CD14-positive monocyte (primary cell): ENCODE measurements around the gene GLI3. TPM values are rescaled to one million over a fixed set of nuclear protein-coding genes. Genes with fewer than 3 reads are reported as not detected.

Experiments
- DNase-seq, 3 donors: peaks; one replicate each; pipeline ENCODE4 v3.0.0-alpha.2; 2011 to 2022
- H2AFZ ChIP-seq: 2 replicates; pipeline ENCODE4 v1.6.0; 2012; ENCODE audit warnings: mild to moderate bottlenecking, low read depth, low read length, inconsistent platforms; ENCODE audit not compliant: insufficient read depth, poor library complexity, severe bottlenecking
- H3K27ac ChIP-seq, 2 donors: 1 replicate in 1 of 2; 2 replicates in 1 of 2; pipeline ENCODE4 v1.5.1; 2012 to 2013; ENCODE audit warnings: low read length in 2 of 2, control low read depth in 1 of 2, inconsistent platforms in 1 of 2, low read depth in 1 of 2, mild to moderate bottlenecking in 1 of 2
- H3K27me3 ChIP-seq, 2 donors: one replicate each; pipeline versions ENCODE4 v1.6.0 to v1.6.1; 2011 to 2013; ENCODE audit warnings: low read length in 2 of 2; ENCODE audit not compliant: control insufficient read depth in 2 of 2, insufficient read depth in 2 of 2
- H3K36me3 ChIP-seq, 2 donors: replicated peaks in 1 of 2; 1 replicate in 1 of 2; 2 replicates in 1 of 2; pipeline versions ENCODE4 v1.5.1 to v1.6.1; 2012 to 2013; ENCODE audit warnings: low read length in 2 of 2, control low read depth in 1 of 2, inconsistent platforms in 1 of 2, mild to moderate bottlenecking in 1 of 2; ENCODE audit not compliant: insufficient read depth in 2 of 2, control insufficient read depth in 1 of 2
- H3K4me1 ChIP-seq, 2 donors: 1 replicate in 1 of 2; 2 replicates in 1 of 2; pipeline versions ENCODE4 v1.5.1 to v1.6.1; 2012 to 2013; ENCODE audit warnings: low read length in 2 of 2, control low read depth in 1 of 2, inconsistent platforms in 1 of 2, mild to moderate bottlenecking in 1 of 2, moderate library complexity in 1 of 2; ENCODE audit not compliant: insufficient read depth in 2 of 2, control insufficient read depth in 1 of 2
- H3K4me2 ChIP-seq: replicated peaks from 2 replicates; pipeline ENCODE3; 2012; ENCODE audit warnings: low read length, moderate library complexity, mild to moderate bottlenecking; ENCODE audit not compliant: poor library complexity, severe bottlenecking; ENCODE audit errors: extremely low read depth
- H3K4me3 ChIP-seq, 3 experiments: fragments of 200-600 bp in 1 of 3; sonication (generic) in 1 of 3; replicated peaks in 1 of 3; 1 replicate in 2 of 3; 2 replicates in 1 of 3; pipeline ENCODE4 v1.5.1; 2011 to 2013; ENCODE audit warnings: low read length in 3 of 3, mild to moderate bottlenecking in 3 of 3, control low read depth in 2 of 3, low read depth in 2 of 3, inconsistent platforms in 1 of 3, moderate library complexity in 1 of 3
- H3K79me2 ChIP-seq: 2 replicates; pipeline ENCODE4 v1.6.0; 2012; ENCODE audit warnings: mild to moderate bottlenecking, control low read depth, inconsistent platforms, low read length, moderate library complexity; ENCODE audit not compliant: insufficient read depth
- H3K9ac ChIP-seq: 2 replicates; pipeline ENCODE4 v1.6.0; 2017; ENCODE audit warnings: low read length, mild to moderate bottlenecking; ENCODE audit not compliant: insufficient read depth, poor library complexity, severe bottlenecking
- H3K9me3 ChIP-seq, 2 donors: replicated peaks in 1 of 2; 1 replicate in 1 of 2; 2 replicates in 1 of 2; pipeline versions ENCODE4 v1.5.1 to v1.6.1; 2012 to 2013; ENCODE audit warnings: low read length in 2 of 2, control low read depth in 1 of 2; ENCODE audit not compliant: control insufficient read depth in 1 of 2, insufficient read depth in 1 of 2
- H4K20me1 ChIP-seq: 2 replicates; pipeline ENCODE4 v1.6.0; 2012; ENCODE audit warnings: mild to moderate bottlenecking, low read length, control low read depth, moderate library complexity; ENCODE audit not compliant: insufficient read depth
- H3K27ac Mint-ChIP-seq, 7 donors: one replicate each; pipeline ENCODE4 v1.8.0; 2020; ENCODE audit warnings: mild to moderate bottlenecking in 7 of 7, mixed read lengths in 7 of 7, moderate library complexity in 6 of 7, inconsistent platforms in 2 of 7
- H3K27me3 Mint-ChIP-seq, 3 donors: one replicate each; pipeline ENCODE4 v1.8.0; 2021 to 2022; ENCODE audit warnings: low read depth in 3 of 3, mild to moderate bottlenecking in 3 of 3, mixed read lengths in 3 of 3, moderate library complexity in 3 of 3, inconsistent platforms in 1 of 3
- H3K36me3 Mint-ChIP-seq, 2 donors: one replicate each; pipeline ENCODE4 v1.8.0; 2020; ENCODE audit warnings: mixed read lengths in 2 of 2, inconsistent platforms in 1 of 2, mild to moderate bottlenecking in 1 of 2
- H3K4me1 Mint-ChIP-seq: one replicate; pipeline ENCODE4 v1.8.0; 2020; ENCODE audit warnings: mild to moderate bottlenecking, mixed read lengths
- H3K4me3 Mint-ChIP-seq, 2 donors: one replicate each; pipeline ENCODE4 v1.8.0; 2020; ENCODE audit warnings: mild to moderate bottlenecking in 2 of 2, mixed read lengths in 2 of 2, moderate library complexity in 1 of 2
- H3K9me3 Mint-ChIP-seq, 7 donors: one replicate each; pipeline ENCODE4 v1.8.0; 2020 to 2022; ENCODE audit warnings: mixed read lengths in 7 of 7, mild to moderate bottlenecking in 6 of 7, moderate library complexity in 6 of 7, inconsistent platforms in 2 of 7
- WGBS: methylation state at CpG from one replicate; pipeline ENCODE4 v1.1.5; 2013; ENCODE audit warnings: missing lambda C conversion rate; ENCODE audit not compliant: insufficient coverage; 5-methylcytosine and 5-hydroxymethylcytosine counted together
- intact Hi-C, 2 donors: fragments of 100-400 bp; cut with micrococcal nuclease; formaldehyde crosslinking; loops; one replicate each; pipeline versions ENCODE4 v1.15.0 to v1.15.1; 2023
- polyA plus RNA-seq, 3 donors: library from polyadenylated mRNA; depleted of rRNA in 1 of 3; unstranded in 2 of 3; stranded (reverse) in 1 of 3; fragments of 300-500 nt in 2 of 3; fragments of >200 nt in 1 of 3; fragmentation: Illumina TruSeq in 2 of 3; gene quantifications; 1 replicate in 2 of 3; 2 replicates in 1 of 3; pipeline ENCODE4 v1.2.3, GENCODE V29; 2012 to 2021
- TF ChIP-seq, protein P1 (sequence below): fragments of 200-600 bp; IDR thresholded peaks from one replicate; pipeline ENCODE4 v1.8.0; 2022; ENCODE audit warnings: antibody characterized with exemption, mild to moderate bottlenecking

Gene GLI3
- polyA plus RNA-seq, 3 donors: not detected

DNA sequence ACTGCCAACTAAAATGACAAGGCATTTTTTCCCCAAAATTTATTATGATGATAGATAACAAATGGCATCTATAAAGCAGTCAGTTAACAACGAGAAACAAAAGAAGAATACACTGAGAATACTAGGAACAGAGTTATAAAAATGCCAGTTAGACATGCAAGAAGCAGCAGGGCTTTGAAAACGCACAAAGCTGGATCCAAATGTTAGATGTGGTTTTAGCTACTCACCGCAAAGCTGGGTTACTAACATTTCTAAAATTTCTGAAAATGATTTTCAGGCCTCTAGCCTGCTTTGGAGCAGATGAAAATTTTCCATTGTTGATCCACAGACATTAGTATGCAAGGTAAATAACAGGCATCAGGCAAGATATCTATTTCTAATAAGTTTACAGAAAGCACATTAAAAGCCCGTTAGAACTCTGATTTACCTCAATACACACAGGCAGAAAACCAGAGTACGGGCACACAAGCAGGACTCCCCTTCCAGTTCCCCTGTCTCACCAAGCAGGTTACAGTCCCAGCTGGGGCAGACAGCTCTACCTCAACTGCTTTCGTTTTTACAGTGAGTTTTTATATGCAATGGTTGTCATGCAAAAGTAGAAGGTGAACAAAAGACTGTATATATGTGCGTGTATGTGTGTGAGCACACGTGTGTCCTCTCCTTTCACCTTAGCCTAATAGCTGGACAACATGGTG is 37.9 kb downstream of the GLI3 start:
- Histone ChIP-seq H3K4me1 (no peaks in the 10 kb centered on the region), H3K36me3 (no peaks in the 10 kb centered on the region), H3K27ac (no peak overlapping the region), H3K4me2 (no peak overlapping the region), H4K20me1 (no peaks in the 10 kb centered on the region), H3K9ac (no peak overlapping the region), H3K27me3 (no peaks in the 10 kb centered on the region), H3K9me3 (no peaks in the 10 kb centered on the region), H3K79me2 (no peaks in the 10 kb centered on the region), H2AFZ (no peak overlapping the region), H3K4me3 (no peak overlapping the region)
- no peak overlapping the region for H3K27ac Mint-ChIP-seq
- H3K4me3 Mint-ChIP-seq: no peak overlapping the region
- no peaks in the 10 kb centered on the region for H3K36me3 Mint-ChIP-seq
- peaks cover 0 to 3% (median 0%) of the 10 kb centered on the region in 3 donors for H3K27me3 Mint-ChIP-seq
- 17% methylated on average over 1 of the region's 8 CpGs for WGBS
- peaks cover 0 to 5% (median 2%) of the 10 kb centered on the region in 7 donors for H3K9me3 Mint-ChIP-seq
- intact Hi-C loops: no loop called here
- TF ChIP-seq, protein P1, sequence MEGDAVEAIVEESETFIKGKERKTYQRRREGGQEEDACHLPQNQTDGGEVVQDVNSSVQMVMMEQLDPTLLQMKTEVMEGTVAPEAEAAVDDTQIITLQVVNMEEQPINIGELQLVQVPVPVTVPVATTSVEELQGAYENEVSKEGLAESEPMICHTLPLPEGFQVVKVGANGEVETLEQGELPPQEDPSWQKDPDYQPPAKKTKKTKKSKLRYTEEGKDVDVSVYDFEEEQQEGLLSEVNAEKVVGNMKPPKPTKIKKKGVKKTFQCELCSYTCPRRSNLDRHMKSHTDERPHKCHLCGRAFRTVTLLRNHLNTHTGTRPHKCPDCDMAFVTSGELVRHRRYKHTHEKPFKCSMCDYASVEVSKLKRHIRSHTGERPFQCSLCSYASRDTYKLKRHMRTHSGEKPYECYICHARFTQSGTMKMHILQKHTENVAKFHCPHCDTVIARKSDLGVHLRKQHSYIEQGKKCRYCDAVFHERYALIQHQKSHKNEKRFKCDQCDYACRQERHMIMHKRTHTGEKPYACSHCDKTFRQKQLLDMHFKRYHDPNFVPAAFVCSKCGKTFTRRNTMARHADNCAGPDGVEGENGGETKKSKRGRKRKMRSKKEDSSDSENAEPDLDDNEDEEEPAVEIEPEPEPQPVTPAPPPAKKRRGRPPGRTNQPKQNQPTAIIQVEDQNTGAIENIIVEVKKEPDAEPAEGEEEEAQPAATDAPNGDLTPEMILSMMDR: no peak
- no peaks in the 10 kb centered on the region for H3K4me1 Mint-ChIP-seq
- no peak for DNase-seq

DNA sequence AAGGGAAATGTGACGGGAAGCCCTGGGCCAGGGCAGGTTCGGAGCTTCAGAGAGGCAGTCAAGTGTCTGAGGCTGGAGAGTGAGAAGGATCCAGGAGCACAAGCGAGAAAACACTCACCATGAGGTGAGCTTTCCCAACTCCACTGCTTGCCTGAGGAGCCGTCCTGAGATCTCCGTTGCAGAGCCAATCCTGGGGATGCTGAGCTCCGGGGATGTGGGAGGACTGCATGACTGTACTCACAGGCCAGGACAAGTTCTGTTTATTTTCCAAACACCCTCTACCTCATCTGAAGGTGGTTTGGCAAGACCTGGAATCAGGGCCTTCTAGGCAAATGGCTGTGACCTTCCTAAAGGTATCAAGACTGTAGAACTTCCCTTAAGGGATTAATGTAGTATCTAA is 38.7 kb downstream of the GLI3 start:
- Mint-ChIP-seq H3K27me3 (peaks cover 0 to 5% (median 0%) of the 10 kb centered on the region in 3 donors), H3K27ac (no peak overlapping the region), H3K4me1 (peaks cover 5% of the 10 kb centered on the region), H3K36me3 (no peaks in the 10 kb centered on the region), H3K4me3 (no peak overlapping the region), H3K9me3 (peaks cover 0 to 2% (median 0%) of the 10 kb centered on the region in 7 donors)
- Histone ChIP-seq H3K9ac (no peak overlapping the region), H3K4me3 (no peak overlapping the region), H2AFZ (no peak overlapping the region), H3K27me3 (no peaks in the 10 kb centered on the region), H4K20me1 (no peaks in the 10 kb centered on the region), H3K36me3 (no peaks in the 10 kb centered on the region), H3K9me3 (no peaks in the 10 kb centered on the region), H3K4me1 (no peaks in the 10 kb centered on the region), H3K79me2 (no peaks in the 10 kb centered on the region), H3K4me2 (no peak overlapping the region), H3K27ac (no peak overlapping the region)
- TF ChIP-seq, protein P1: no peak
- no peak for DNase-seq
- intact Hi-C loops: no loop called here
- 94% methylated on average over 6 of the region's 6 CpGs for WGBS
